H1 (cell line): ENCODE results near the gene KIT. TPM values are rescaled to one million over a fixed set of nuclear protein-coding genes. Genes with fewer than 3 reads are reported as not detected.

Experiments
- CTCF ChIA-PET: fragments of 300-600 bp; sonication (Branson Sonifier 250); formaldehyde crosslinking; loops from one replicate; lab custom pipeline; 2021; ENCODE audit not compliant: partially characterized antibody; lab: Charles Lee
- POLR2A ChIA-PET: fragments of 300-600 bp; sonication (Branson Sonifier 250); formaldehyde crosslinking; loops from one replicate; lab custom pipeline; 2021; ENCODE audit warnings: inconsistent platforms; ENCODE audit not compliant: partially characterized antibody; lab: Charles Lee
- DNase-seq, 2 experiments: peaks; one replicate each; pipeline versions ENCODE4 v3.0.0 to v3.0.0-alpha.2; 2010 to 2022; ENCODE audit warnings: low spot score in 2 of 2, low read depth in 1 of 2, mixed read lengths in 1 of 2
- FAIRE-seq: peaks from 2 replicates; lab custom pipeline; 2011; peaks lifted over from hg19 to GRCh38; lab: Jason Lieb, UNC
- H2AFZ ChIP-seq: 2 replicates; pipeline ENCODE4 v1.8.1; 2012; ENCODE audit warnings: low read length, inconsistent platforms
- H2AK5ac ChIP-seq: 2 replicates; pipeline ENCODE4 v1.6.1; 2013; ENCODE audit warnings: low read depth, low read length
- H2BK120ac ChIP-seq: replicated peaks from 2 replicates; pipeline ENCODE3; 2013; ENCODE audit warnings: low read depth, low read length, inconsistent platforms
- H2BK12ac ChIP-seq: 2 replicates; pipeline ENCODE4 v1.6.1; 2013; ENCODE audit warnings: low read depth, low read length
- H2BK15ac ChIP-seq: 2 replicates; pipeline ENCODE4 v1.6.1; 2013; ENCODE audit warnings: low read length
- H2BK20ac ChIP-seq: 2 replicates; pipeline ENCODE4 v1.6.1; 2013; ENCODE audit warnings: low read length
- H2BK5ac ChIP-seq: 2 replicates; pipeline ENCODE4 v1.6.1; 2013; ENCODE audit warnings: low read depth, low read length
- H3K14ac ChIP-seq: 2 replicates; pipeline ENCODE4 v1.6.1; 2013; ENCODE audit warnings: inconsistent platforms; ENCODE audit not compliant: insufficient read length
- H3K18ac ChIP-seq: 2 replicates; pipeline ENCODE4 v1.6.1; 2013; ENCODE audit warnings: low read length; ENCODE audit errors: extremely low read depth
- H3K23ac ChIP-seq: 2 replicates; pipeline ENCODE4 v1.6.1; 2013; ENCODE audit warnings: inconsistent platforms; ENCODE audit not compliant: insufficient read length
- H3K23me2 ChIP-seq: 2 replicates; pipeline ENCODE4 v1.6.1; 2013; ENCODE audit warnings: low read depth, low read length
- H3K27ac ChIP-seq: 2 replicates; pipeline ENCODE4 v1.6.1; 2011; ENCODE audit warnings: low read depth, low read length, inconsistent platforms
- H3K27me3 ChIP-seq, 4 experiments: replicated peaks in 1 of 4; 1 replicate in 1 of 4; 2 replicates in 3 of 4; pipeline versions ENCODE4 v1.6.1 to v1.8.1; 2011 to 2013; ENCODE audit warnings: low read length in 3 of 4, mild to moderate bottlenecking in 3 of 4, inconsistent platforms in 2 of 4, mixed read lengths in 2 of 4, moderate library complexity in 1 of 4; ENCODE audit not compliant: control insufficient read depth in 3 of 4, insufficient read depth in 3 of 4; ENCODE audit errors: extremely low read depth in 1 of 4
- H3K36me3 ChIP-seq, 4 experiments: 2 replicates each; pipeline versions ENCODE4 v1.6.1 to v1.8.1; 2011 to 2013; ENCODE audit warnings: mild to moderate bottlenecking in 4 of 4, low read length in 3 of 4, moderate library complexity in 2 of 4, control low read depth in 1 of 4, inconsistent platforms in 1 of 4; ENCODE audit not compliant: insufficient read depth in 4 of 4, control insufficient read depth in 2 of 4
- H3K4ac ChIP-seq: replicated peaks from 2 replicates; pipeline ENCODE3; 2013; ENCODE audit warnings: low read length, low read depth, mixed read lengths, inconsistent platforms; ENCODE audit not compliant: insufficient read length
- H3K4me1 ChIP-seq, 4 experiments: replicated peaks in 1 of 4; 1 replicate in 1 of 4; 2 replicates in 3 of 4; pipeline versions ENCODE4 v1.6.1 to v1.8.1; 2011 to 2013; ENCODE audit warnings: low read length in 3 of 4, inconsistent platforms in 2 of 4, mixed read lengths in 1 of 4; ENCODE audit not compliant: insufficient read depth in 4 of 4, control insufficient read depth in 3 of 4
- H3K4me2 ChIP-seq, 2 experiments: 2 replicates each; pipeline versions ENCODE4 v1.6.1 to v1.8.1; 2011 to 2013; ENCODE audit warnings: low read depth in 2 of 2, low read length in 2 of 2, control low read depth in 1 of 2, inconsistent platforms in 1 of 2, mild to moderate bottlenecking in 1 of 2; ENCODE audit not compliant: insufficient read depth in 1 of 2
- H3K4me3 ChIP-seq, 4 experiments: fragments of 200-600, 300-600 bp in 1 of 4; sonication (generic), shearing (Covaris generic), sonication (Bioruptor Twin) in 1 of 4; 2 replicates each; pipeline versions ENCODE4 v1.5.1 to v1.8.1; 2011 to 2016; ENCODE audit warnings: low read length in 4 of 4, low read depth in 3 of 4, control low read depth in 2 of 4, inconsistent platforms in 2 of 4, mild to moderate bottlenecking in 2 of 4, mixed read lengths in 1 of 4, moderate library complexity in 1 of 4; ENCODE audit not compliant: insufficient read depth in 2 of 4; ENCODE audit errors: extremely low read depth in 1 of 4
- H3K56ac ChIP-seq: replicated peaks from 2 replicates; pipeline ENCODE3; 2013; ENCODE audit warnings: low read depth, mild to moderate bottlenecking, mixed read lengths, low read length, inconsistent platforms; ENCODE audit not compliant: insufficient read length
- H3K79me1 ChIP-seq: 2 replicates; pipeline ENCODE4 v1.6.1; 2013; ENCODE audit warnings: low read depth, low read length, control low read depth
- H3K79me2 ChIP-seq, 2 experiments: 2 replicates each; pipeline versions ENCODE4 v1.6.1 to v1.8.1; 2012 to 2013; ENCODE audit warnings: low read length in 2 of 2, mild to moderate bottlenecking in 2 of 2, inconsistent platforms in 1 of 2; ENCODE audit not compliant: insufficient read depth in 2 of 2, control insufficient read depth in 1 of 2
- H3K9ac ChIP-seq, 4 experiments: replicated peaks in 1 of 4; 1 replicate in 1 of 4; 2 replicates in 3 of 4; pipeline versions ENCODE4 v1.6.1 to v1.8.1; 2011 to 2013; ENCODE audit warnings: low read depth in 3 of 4, low read length in 3 of 4, control low read depth in 2 of 4, mild to moderate bottlenecking in 2 of 4, moderate library complexity in 2 of 4, inconsistent platforms in 1 of 4; ENCODE audit errors: extremely low read depth in 1 of 4
- H3K9me3 ChIP-seq, 2 experiments: 2 replicates each; pipeline versions ENCODE4 v1.6.1 to v1.8.1; 2012 to 2013; ENCODE audit warnings: mild to moderate bottlenecking in 2 of 2, moderate library complexity in 2 of 2, control low read depth in 1 of 2, inconsistent platforms in 1 of 2, low read depth in 1 of 2, low read length in 1 of 2, mixed read lengths in 1 of 2; ENCODE audit not compliant: insufficient read depth in 2 of 2
- H4K20me1 ChIP-seq, 2 experiments: replicated peaks in 1 of 2; 2 replicates each; pipeline versions ENCODE3 to v1.8.1; 2011 to 2013; ENCODE audit warnings: inconsistent platforms in 2 of 2, low read length in 2 of 2, mild to moderate bottlenecking in 1 of 2; ENCODE audit not compliant: insufficient read depth in 2 of 2, control insufficient read depth in 1 of 2
- H4K5ac ChIP-seq: 2 replicates; pipeline ENCODE4 v1.6.1; 2013; ENCODE audit warnings: low read length, low read depth, mixed read lengths, inconsistent platforms; ENCODE audit not compliant: insufficient read length
- H4K8ac ChIP-seq: 2 replicates; pipeline ENCODE4 v1.8.0; 2013; ENCODE audit warnings: mild to moderate bottlenecking, moderate library complexity, low read length, inconsistent platforms; ENCODE audit not compliant: insufficient read depth; ENCODE audit errors: extremely low read depth
- H4K91ac ChIP-seq: replicated peaks from 2 replicates; pipeline ENCODE3; 2013; ENCODE audit warnings: low read length, mixed read lengths, inconsistent platforms; ENCODE audit not compliant: insufficient read length
- BRCA1 ChIP-seq: IDR thresholded peaks from 2 replicates; pipeline ENCODE4 v1.6.1; 2012; ENCODE audit warnings: low read depth, low read length, improper control_type of control experiment
- JUND ChIP-seq: IDR thresholded peaks from 2 replicates; pipeline ENCODE4 v1.6.1; 2011; ENCODE audit warnings: mild to moderate bottlenecking, improper control_type of control experiment, low read length
- RXRA ChIP-seq: IDR thresholded peaks from 2 replicates; pipeline ENCODE4 v1.6.1; 2011; ENCODE audit warnings: low read depth, mild to moderate bottlenecking, low read length, moderate library complexity; ENCODE audit not compliant: insufficient read depth
- TAF7 ChIP-seq: optimal IDR thresholded peaks from 2 replicates; pipeline ENCODE3; 2011; ENCODE audit warnings: low read depth, mild to moderate bottlenecking, inconsistent platforms, low read length, moderate library complexity, borderline replicate concordance
- WGBS, 2 experiments: shearing (Covaris generic) in 1 of 2; methylation state at CpG; one replicate each; pipeline versions ENCODE4 v1.1.6 to v1.1.7; 2013 to 2015; ENCODE audit warnings: low lambda C conversion rate in 2 of 2, mixed read lengths in 2 of 2, inconsistent platforms in 1 of 2, low coverage in 1 of 2, missing lambda C conversion rate in 1 of 2; ENCODE audit not compliant: insufficient replicate concordance in 2 of 2, insufficient coverage in 1 of 2, insufficient read length in 1 of 2; ENCODE audit errors: extremely low coverage in 1 of 2, missing lambda C conversion rate in 1 of 2; 5-methylcytosine and 5-hydroxymethylcytosine counted together
- polyA plus RNA-seq, 7 experiments: library from polyadenylated mRNA; depleted of rRNA in 3 of 7; stranded (reverse) in 5 of 7; unstranded in 2 of 7; fragments of >200 nt in 5 of 7; fragments of 200-250 nt in 2 of 7; gene quantifications; 1 replicate in 5 of 7; 2 replicates in 1 of 7; 4 replicates in 1 of 7; pipeline versions ENCODE4 v1.2.1 to v1.2.3, GENCODE V29; 2011 to 2013; ENCODE audit warnings: missing spikeins in 2 of 7, mixed read lengths in 2 of 7
- total RNA-seq: library from RNA; stranded (reverse); fragmentation: NEBNext Ultra II Directional; extraction: Animal tissue kit (Norgen Biotek cat#: 25700); gene quantifications from 2 replicates; pipeline ENCODE4 v1.2.1, GENCODE V29; 2021

Gene KIT
- total and polyA plus RNA-seq, 2 of the 8 experiments (the other 6 are each of a cell fraction or from before 2014, with no cell fraction given), result 14.4 to 24.8 TPM

GRCh38 chr4:54659749-54660535 lies 2.2 kb downstream of the KIT start:
- H3K4ac ChIP-seq, result no peak overlapping the region
- H3K23me2 ChIP-seq, result peaks cover 19% of the 10 kb centered on the region
- no peak overlapping the region for H3K23ac ChIP-seq
- POLR2A ChIA-PET, result interaction anchor here (2.8 kb wide), 1 partner anchor 10 kb away, joined by 22 read pairs; no protein-coding TSS in a partner anchor
- H3K4me3 ChIP-seq, result peak overlapping the region; percentile 79 to 88 (median 82); a peak in 7 of 8 replicates
- H3K56ac ChIP-seq, result no peak overlapping the region
- no peak overlapping the region for H3K27ac ChIP-seq
- H4K5ac ChIP-seq, result no peak overlapping the region
- no peak overlapping the region for H2BK20ac ChIP-seq
- H3K9ac ChIP-seq, result no peak overlapping the region
- H3K18ac ChIP-seq, result no peak overlapping the region; the same call in 1 of the 2 replicates
- DNase-seq (no peak), FAIRE-seq (no peak)
- H3K79me2 ChIP-seq, result peaks cover 6 to 47% of the 10 kb centered on the region in 2 experiments
- no peak overlapping the region for H2BK120ac ChIP-seq
- TF ChIP-seq RXRA (no peak), TAF7 (no peak), JUND (no peak), BRCA1 (no peak)
- H2BK5ac ChIP-seq, result no peak overlapping the region
- peak overlapping the region; percentile 95 for H3K4me2 ChIP-seq
- H2AFZ ChIP-seq, result no peak overlapping the region
- H3K79me1 ChIP-seq, result no peaks in the 10 kb centered on the region
- no peaks in the 10 kb centered on the region for H3K9me3 ChIP-seq
- H2BK15ac ChIP-seq, result peak overlapping the region; percentile 10; the same call in 1 of the 2 replicates
- 43% methylated on average over 9 of the region's 9 CpGs; no CpG with 5 or more reads in 1 of the 2 experiments for WGBS, 2 experiments
- H3K14ac ChIP-seq, result no peak overlapping the region
- H4K20me1 ChIP-seq, result peaks cover 12% of the 10 kb centered on the region in 2 experiments
- no peak overlapping the region for H4K8ac ChIP-seq
- no peak overlapping the region for H2BK12ac ChIP-seq
- peaks cover 3 to 32% (median 24%) of the 10 kb centered on the region in 4 experiments for H3K27me3 ChIP-seq
- H2AK5ac ChIP-seq, result no peak overlapping the region
- no peaks in the 10 kb centered on the region for H3K36me3 ChIP-seq
- peaks cover 6 to 8% (median 7%) of the 10 kb centered on the region in 4 experiments; a peak in 6 of 7 replicates for H3K4me1 ChIP-seq
- CTCF ChIA-PET, result interaction anchor here (0.7 to 2.4 kb wide), 4 partner anchors 10 to 120 kb away, joined by 3 to 9 read pairs (median 4); no protein-coding TSS in a partner anchor
- no peak overlapping the region for H4K91ac ChIP-seq
